ENCODE results near the gene KRTAP5-8.
A peak's percentile ranks its signal among the peaks of the same experiment; 100 is the strongest.
"Not testable (repeated sequence)": the region's sequence is repeated elsewhere in the genome, so short reads cannot be mapped to it uniquely, and the experiment has no call there.

The KRTAP5-8 gene

DNA sequence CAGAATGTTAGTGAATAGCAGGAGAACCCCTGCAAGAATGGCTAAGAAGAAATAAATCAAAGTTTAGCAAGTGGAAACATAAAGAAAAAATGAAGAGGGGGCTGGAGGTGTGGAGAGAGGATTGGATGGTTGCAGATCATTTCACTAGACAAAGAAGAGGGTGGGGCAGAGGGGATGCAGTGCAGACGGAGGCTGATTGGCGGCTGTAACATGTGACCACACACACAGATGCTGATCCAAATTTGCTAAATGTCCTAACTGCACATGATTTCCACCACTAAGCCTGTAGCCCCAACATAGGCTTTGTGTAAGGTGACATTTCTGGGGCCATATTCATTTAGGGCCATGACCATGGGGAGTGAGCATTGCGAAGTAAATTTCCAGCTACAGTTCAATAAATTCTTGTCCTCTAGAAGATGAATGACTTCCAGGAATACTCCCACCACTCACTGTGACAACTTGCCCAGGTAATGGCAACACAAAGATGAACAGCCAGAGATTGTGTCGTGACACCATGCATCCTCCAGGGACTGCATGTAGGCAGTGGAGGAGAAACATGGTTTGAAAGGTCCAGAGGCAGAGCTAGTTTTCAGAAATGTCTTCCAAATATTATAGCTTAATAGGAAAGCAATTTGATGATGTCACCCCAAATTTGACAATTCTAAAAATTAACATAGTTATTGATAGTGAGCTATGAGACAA lies 38.0 kb downstream of the KRTAP5-8 start:
- DNase-seq: no peak

GRCh38 chr11:71576688-71577465 lies 39.1 kb downstream of the KRTAP5-8 start:
- DNase-seq: not testable (repeated sequence)

DNA sequence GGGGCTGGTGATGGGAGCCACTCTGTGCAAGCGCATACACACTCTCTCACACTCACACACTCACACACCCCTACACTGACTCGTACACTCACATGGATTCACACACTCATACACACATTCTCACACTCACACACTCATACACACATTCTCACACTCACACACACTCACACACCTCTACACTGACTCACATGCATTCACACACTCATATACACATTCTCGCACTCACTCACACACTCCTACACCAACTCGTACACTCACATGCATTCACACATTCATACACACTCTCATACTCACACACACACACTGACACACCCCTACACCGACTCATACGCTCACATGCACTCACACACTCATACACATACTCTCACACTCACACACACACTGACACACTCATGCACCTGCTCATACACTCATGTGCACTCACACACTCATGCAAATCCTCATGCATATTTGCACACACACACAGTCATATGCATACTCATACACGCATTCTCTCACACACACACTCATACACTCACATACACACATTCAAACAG lies 39.7 kb downstream of the KRTAP5-8 start:
- no peak for DNase-seq

- DNase-seq: not testable (repeated sequence)
These were observed 41.7 kb downstream of the KRTAP5-8 start for GRCh38 chr11:71579513-71579912.

DNA sequence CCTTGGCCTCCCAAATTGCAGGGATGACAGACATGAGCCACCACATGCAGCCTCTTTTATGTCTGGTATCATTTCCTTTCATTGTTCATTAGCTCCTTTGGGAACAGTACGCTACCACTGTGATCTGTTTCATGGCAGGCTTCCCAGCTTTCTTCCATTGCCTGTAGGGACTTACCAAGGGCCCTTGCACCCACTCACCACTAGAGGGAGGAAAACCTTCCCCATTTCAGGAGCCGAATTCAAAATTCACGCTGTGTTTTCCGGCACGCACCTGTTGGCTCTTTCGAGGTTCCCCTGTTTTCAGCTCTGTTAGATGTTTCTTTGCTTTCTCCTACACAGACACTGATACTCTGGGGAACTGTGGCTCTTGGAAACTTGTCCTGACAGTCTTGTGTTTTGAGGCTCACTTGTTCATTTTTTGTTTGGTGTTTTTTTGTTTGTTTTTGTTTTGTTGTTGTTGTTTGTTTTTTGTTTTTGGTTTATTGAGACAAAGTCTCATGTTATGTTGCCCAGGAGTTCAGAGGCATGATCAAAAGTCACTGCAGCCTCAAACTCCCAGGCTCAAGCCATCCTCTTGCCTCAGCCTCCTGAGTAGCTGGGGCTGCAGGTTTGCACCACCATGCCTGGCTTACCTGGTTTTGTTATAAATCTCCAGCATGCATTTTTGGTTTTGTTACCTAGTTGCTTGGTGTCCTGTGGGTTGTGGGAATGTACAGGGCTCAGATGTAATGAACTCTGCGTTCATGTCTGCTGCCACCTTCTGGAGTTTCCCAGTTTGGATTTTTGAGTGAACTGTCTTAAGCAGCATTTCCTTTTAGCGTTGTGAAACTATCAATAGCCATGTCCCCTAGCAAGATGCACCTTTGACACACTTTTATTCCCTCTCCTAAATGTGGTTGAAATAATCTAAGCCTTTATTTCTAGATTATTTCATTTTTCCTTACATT lies 42.5 kb downstream of the KRTAP5-8 start:
- peak; percentile 58 for DNase-seq

DNA sequence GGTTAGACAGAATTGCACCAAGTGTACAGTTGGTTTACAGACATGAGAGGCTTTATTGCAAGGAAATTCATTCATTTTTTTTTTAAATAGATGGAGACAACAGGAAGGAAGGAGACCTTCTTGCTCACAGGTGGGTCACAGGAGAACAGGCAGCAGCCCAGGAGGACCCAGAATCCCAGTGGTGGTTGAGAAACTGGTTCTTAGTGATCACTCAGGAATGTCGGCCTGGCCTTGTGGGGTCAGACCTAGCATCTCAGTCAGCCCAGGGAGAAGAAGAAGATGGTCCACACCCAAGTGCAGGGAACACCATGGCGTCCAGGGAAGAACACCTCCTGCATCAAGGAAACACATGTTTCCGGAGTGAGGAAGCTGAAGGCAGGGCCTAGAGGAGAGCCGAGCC lies 44.0 kb downstream of the KRTAP5-8 start:
- DNase-seq: no peak

- no peak for DNase-seq
These were observed 44.6 kb downstream of the KRTAP5-8 start, which contains the start of gene KRTAP5-11 for GRCh38 chr11:71582309-71582895. Gene KRTAP5-11 (minus strand): TSS chr11:71582875. CDS start chr11:71582837, 38 bp downstream.

- DNase-seq: not testable (repeated sequence)
These were observed 45.1 kb downstream of the KRTAP5-8 start for GRCh38 chr11:71582969-71583368.

GRCh38 chr11:71585673-71586072 lies 47.8 kb downstream of the KRTAP5-8 start:
- not testable (repeated sequence) for DNase-seq

- DNase-seq: not testable (repeated sequence)
These were observed 50.5 kb downstream of the KRTAP5-8 start for GRCh38 chr11:71588314-71588713.
